H9 (cell line): Measurements from ENCODE around the gene CALHM6. TPM values are rescaled to one million over a fixed set of nuclear protein-coding genes. Genes with fewer than 3 reads are reported as not detected.

Experiments
- DNase-seq: peaks from one replicate; pipeline ENCODE4 v3.0.0-alpha.2; 2017
- H2AFZ ChIP-seq: one replicate; pipeline ENCODE4 v1.6.1; 2013; ENCODE audit warnings: mild to moderate bottlenecking, low read length, control low read depth, moderate library complexity
- H2AK5ac ChIP-seq: 2 replicates; pipeline ENCODE4 v1.6.1; 2013; ENCODE audit warnings: low read length, control low read depth, mixed read lengths; ENCODE audit not compliant: insufficient read length
- H2BK120ac ChIP-seq: one replicate; pipeline ENCODE4 v1.6.1; 2013; ENCODE audit warnings: low read depth, mild to moderate bottlenecking, low read length, control low read depth, inconsistent platforms; ENCODE audit not compliant: poor library complexity, severe bottlenecking
- H2BK12ac ChIP-seq: 2 replicates; pipeline ENCODE4 v1.6.1; 2013; ENCODE audit warnings: low read length, control low read depth, mixed read lengths, low read depth; ENCODE audit not compliant: insufficient read length
- H2BK15ac ChIP-seq: 2 replicates; pipeline ENCODE4 v1.6.1; 2013; ENCODE audit warnings: low read depth, low read length, control low read depth
- H2BK20ac ChIP-seq: one replicate; pipeline ENCODE4 v1.6.1; 2013; ENCODE audit warnings: low read depth, mild to moderate bottlenecking, low read length, control low read depth, inconsistent platforms; ENCODE audit not compliant: poor library complexity, severe bottlenecking
- H2BK5ac ChIP-seq: 2 replicates; pipeline ENCODE4 v1.6.1; 2013; ENCODE audit warnings: low read length, control low read depth, mixed read lengths; ENCODE audit not compliant: insufficient read length
- H3K14ac ChIP-seq: 2 replicates; pipeline ENCODE4 v1.6.1; 2013; ENCODE audit warnings: low read length, control low read depth; ENCODE audit not compliant: insufficient read depth
- H3K18ac ChIP-seq: 2 replicates; pipeline ENCODE4 v1.6.1; 2013; ENCODE audit warnings: low read depth, mild to moderate bottlenecking, mixed read lengths, low read length, control low read depth; ENCODE audit not compliant: insufficient read length
- H3K23ac ChIP-seq: 2 replicates; pipeline ENCODE4 v1.6.1; 2013; ENCODE audit warnings: low read length, control low read depth, mixed read lengths, low read depth; ENCODE audit not compliant: insufficient read length
- H3K23me2 ChIP-seq: 2 replicates; pipeline ENCODE4 v1.6.1; 2013; ENCODE audit warnings: low read depth, mild to moderate bottlenecking, mixed read lengths, low read length, control low read depth; ENCODE audit not compliant: insufficient read length, poor library complexity, severe bottlenecking
- H3K27ac ChIP-seq: 2 replicates; pipeline ENCODE4 v1.5.1; 2013; ENCODE audit warnings: low read length, control low read depth, mixed read lengths, low read depth; ENCODE audit not compliant: insufficient read length
- H3K27me3 ChIP-seq: 2 replicates; pipeline ENCODE4 v1.6.1; 2013; ENCODE audit warnings: low read length, control low read depth, inconsistent platforms; ENCODE audit not compliant: insufficient read depth
- H3K4ac ChIP-seq: 2 replicates; pipeline ENCODE4 v1.6.1; 2013; ENCODE audit warnings: low read depth, mild to moderate bottlenecking, control low read depth, inconsistent platforms, low read length, moderate library complexity
- H3K4me1 ChIP-seq: 2 replicates; pipeline ENCODE4 v1.6.1; 2013; ENCODE audit warnings: low read length, control low read depth, inconsistent platforms; ENCODE audit not compliant: insufficient read depth
- H3K4me2 ChIP-seq: 2 replicates; pipeline ENCODE4 v1.6.1; 2013; ENCODE audit warnings: low read length, control low read depth, mixed read lengths; ENCODE audit not compliant: insufficient read length, insufficient read depth
- H3K56ac ChIP-seq: 2 replicates; pipeline ENCODE4 v1.6.1; 2013; ENCODE audit warnings: low read depth, mild to moderate bottlenecking, mixed read lengths, low read length, control low read depth; ENCODE audit not compliant: insufficient read length
- H3K79me1 ChIP-seq: 2 replicates; pipeline ENCODE4 v1.6.1; 2013; ENCODE audit warnings: low read depth, mild to moderate bottlenecking, moderate library complexity, low read length, control low read depth, inconsistent platforms; ENCODE audit not compliant: insufficient read depth, poor library complexity, severe bottlenecking
- H3K79me2 ChIP-seq: 2 replicates; pipeline ENCODE4 v1.6.1; 2013; ENCODE audit warnings: low read length, control low read depth, inconsistent platforms; ENCODE audit not compliant: insufficient read depth
- H3K9ac ChIP-seq: 2 replicates; pipeline ENCODE4 v1.6.1; 2013; ENCODE audit warnings: low read length, control low read depth, mixed read lengths; ENCODE audit not compliant: insufficient read length; ENCODE audit errors: extremely low read depth
- H3K9me3 ChIP-seq: one replicate; pipeline ENCODE4 v1.6.1; 2013; ENCODE audit warnings: low read depth, low read length, inconsistent platforms; ENCODE audit not compliant: control insufficient read depth
- H3T11ph ChIP-seq: one replicate; pipeline ENCODE4 v1.6.1; 2013; ENCODE audit warnings: mild to moderate bottlenecking, low read length, control low read depth, inconsistent platforms
- H4K20me1 ChIP-seq: one replicate; pipeline ENCODE4 v1.6.1; 2013; ENCODE audit not compliant: control insufficient read depth, insufficient read length, insufficient read depth
- H4K5ac ChIP-seq: 2 replicates; pipeline ENCODE4 v1.6.1; 2013; ENCODE audit warnings: low read depth, mild to moderate bottlenecking, mixed read lengths, low read length, control low read depth; ENCODE audit not compliant: insufficient read length
- H4K8ac ChIP-seq: replicated peaks from 2 replicates; pipeline ENCODE4 v1.6.1; 2013; ENCODE audit warnings: low read length, control low read depth, mixed read lengths, low read depth; ENCODE audit not compliant: insufficient read length
- H4K91ac ChIP-seq: 2 replicates; pipeline ENCODE4 v1.6.1; 2013; ENCODE audit warnings: low read depth, mild to moderate bottlenecking, moderate library complexity, mixed read lengths, low read length, control low read depth; ENCODE audit not compliant: insufficient read length
- H3K27ac Mint-ChIP-seq, 3 experiments: 2 replicates in 2 of 3; 3 replicates in 1 of 3; pipeline ENCODE4 v1.8.0; 2020 to 2021; ENCODE audit warnings: mixed read lengths in 3 of 3, mild to moderate bottlenecking in 1 of 3, moderate library complexity in 1 of 3
- H3K27me3 Mint-ChIP-seq: 2 replicates; pipeline ENCODE4 v1.8.0; 2021; ENCODE audit warnings: low read depth, mild to moderate bottlenecking, moderate library complexity, mixed read lengths
- H3K36me3 Mint-ChIP-seq, 3 experiments: 2 replicates in 2 of 3; 3 replicates in 1 of 3; pipeline ENCODE4 v1.8.0; 2020 to 2021; ENCODE audit warnings: low read depth in 3 of 3, mixed read lengths in 3 of 3; ENCODE audit not compliant: insufficient read depth in 1 of 3
- H3K4me1 Mint-ChIP-seq, 2 experiments: 2 replicates each; pipeline ENCODE4 v1.8.0; 2020; ENCODE audit warnings: mixed read lengths in 2 of 2
- H3K4me3 Mint-ChIP-seq, 2 experiments: 2 replicates in 1 of 2; 3 replicates in 1 of 2; pipeline ENCODE4 v1.8.0; 2020 to 2021; ENCODE audit warnings: mild to moderate bottlenecking in 2 of 2, mixed read lengths in 2 of 2, moderate library complexity in 1 of 2
- H3K9me3 Mint-ChIP-seq, 2 experiments: 2 replicates in 1 of 2; 3 replicates in 1 of 2; pipeline ENCODE4 v1.8.0; 2020; ENCODE audit warnings: mild to moderate bottlenecking in 2 of 2, mixed read lengths in 2 of 2, moderate library complexity in 1 of 2
- WGBS: extraction: QIAGEN DNeasy Blood & Tissue Kit; methylation state at CpG from one replicate; pipeline ENCODE4 v1.1.7; 2013; ENCODE audit warnings: missing lambda C conversion rate, low lambda C conversion rate, mixed read lengths; ENCODE audit not compliant: insufficient read length; ENCODE audit errors: extremely low coverage; 5-methylcytosine and 5-hydroxymethylcytosine counted together
- total RNA-seq: library from RNA; stranded (reverse); gene quantifications from 2 replicates; pipeline ENCODE4 v1.2.1, GENCODE V29; 2021
- TF ChIP-seq, protein P1 (sequence below): fragments of 200-600 bp; sonication (generic); conservative IDR thresholded peaks from 3 replicates; pipeline ENCODE4 v1.8.0; 2021; ENCODE audit warnings: antibody characterized with exemption, mild to moderate bottlenecking

Gene CALHM6
- total RNA-seq, 1 experiment from 2014 or later, result 0.44 TPM

DNA sequence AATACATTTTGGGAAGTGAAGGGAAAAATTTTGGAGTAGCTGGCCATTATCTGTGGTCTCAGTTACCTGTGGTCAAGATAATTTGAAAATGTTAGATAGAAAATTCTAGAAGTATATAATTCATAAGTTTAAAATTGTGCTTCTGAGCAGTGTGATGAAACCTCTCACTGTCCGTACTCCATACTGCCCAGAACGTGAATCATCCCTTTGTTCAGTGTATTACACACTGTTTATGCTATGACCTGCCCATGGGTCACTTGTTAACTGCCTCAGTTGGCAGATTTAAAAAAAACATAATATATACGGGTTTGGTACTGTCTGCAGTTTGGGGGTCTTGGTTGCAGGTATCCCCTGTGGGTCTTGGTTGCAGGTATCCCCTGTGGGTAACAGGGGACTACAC is 46.1 kb downstream of the CALHM6 start:
- no peaks in the 10 kb centered on the region for H3K27me3 ChIP-seq
- H3K56ac ChIP-seq, result no peak overlapping the region
- no peak overlapping the region for H2BK15ac ChIP-seq
- H3K14ac ChIP-seq, result no peak overlapping the region
- H4K20me1 ChIP-seq, result no peaks in the 10 kb centered on the region
- H3K4me1 Mint-ChIP-seq, result peaks cover 8 to 10% of the 10 kb centered on the region in 2 experiments
- no peak overlapping the region for H3T11ph ChIP-seq
- H3K23me2 ChIP-seq, result no peaks in the 10 kb centered on the region
- no peak overlapping the region for H2BK120ac ChIP-seq
- H2AFZ ChIP-seq, result no peak overlapping the region
- H2BK20ac ChIP-seq, result no peak overlapping the region
- no peak overlapping the region for H3K27ac ChIP-seq
- no peak overlapping the region for H2BK5ac ChIP-seq
- H3K4me3 Mint-ChIP-seq, result no peak overlapping the region
- H3K27ac Mint-ChIP-seq, result no peak overlapping the region
- H3K9ac ChIP-seq, result no peak overlapping the region
- H3K18ac ChIP-seq, result no peak overlapping the region
- H3K23ac ChIP-seq, result no peak overlapping the region
- no peak overlapping the region for H2BK12ac ChIP-seq
- no peak overlapping the region for H4K91ac ChIP-seq
- TF ChIP-seq, protein P1, sequence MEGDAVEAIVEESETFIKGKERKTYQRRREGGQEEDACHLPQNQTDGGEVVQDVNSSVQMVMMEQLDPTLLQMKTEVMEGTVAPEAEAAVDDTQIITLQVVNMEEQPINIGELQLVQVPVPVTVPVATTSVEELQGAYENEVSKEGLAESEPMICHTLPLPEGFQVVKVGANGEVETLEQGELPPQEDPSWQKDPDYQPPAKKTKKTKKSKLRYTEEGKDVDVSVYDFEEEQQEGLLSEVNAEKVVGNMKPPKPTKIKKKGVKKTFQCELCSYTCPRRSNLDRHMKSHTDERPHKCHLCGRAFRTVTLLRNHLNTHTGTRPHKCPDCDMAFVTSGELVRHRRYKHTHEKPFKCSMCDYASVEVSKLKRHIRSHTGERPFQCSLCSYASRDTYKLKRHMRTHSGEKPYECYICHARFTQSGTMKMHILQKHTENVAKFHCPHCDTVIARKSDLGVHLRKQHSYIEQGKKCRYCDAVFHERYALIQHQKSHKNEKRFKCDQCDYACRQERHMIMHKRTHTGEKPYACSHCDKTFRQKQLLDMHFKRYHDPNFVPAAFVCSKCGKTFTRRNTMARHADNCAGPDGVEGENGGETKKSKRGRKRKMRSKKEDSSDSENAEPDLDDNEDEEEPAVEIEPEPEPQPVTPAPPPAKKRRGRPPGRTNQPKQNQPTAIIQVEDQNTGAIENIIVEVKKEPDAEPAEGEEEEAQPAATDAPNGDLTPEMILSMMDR, result no peak
- no peaks in the 10 kb centered on the region for H3K79me1 ChIP-seq
- H2AK5ac ChIP-seq, result no peak overlapping the region
- WGBS, result no CpG with 5 or more reads among the region's 3 CpGs
- H3K36me3 Mint-ChIP-seq, result peaks cover 0 to 6% (median 4%) of the 10 kb centered on the region in 3 experiments; a peak in 3 of 7 replicates
- no peak for DNase-seq
- no peaks in the 10 kb centered on the region for H3K4me1 ChIP-seq
- peaks cover 4% of the 10 kb centered on the region; the same call in 1 of the 2 replicates for H3K27me3 Mint-ChIP-seq
- H3K4ac ChIP-seq, result no peak overlapping the region
- H3K4me2 ChIP-seq, result no peak overlapping the region
- H3K79me2 ChIP-seq, result no peaks in the 10 kb centered on the region
- H3K9me3 ChIP-seq, result no peaks in the 10 kb centered on the region
- H3K9me3 Mint-ChIP-seq, result peaks cover 7 to 17% of the 10 kb centered on the region in 2 experiments; a peak in 4 of 5 replicates
- H4K8ac ChIP-seq, result no peak overlapping the region
- no peak overlapping the region for H4K5ac ChIP-seq
